HG03196 (cell line): ENCODE results near the gene NTHL1.

Experiments
- ATAC-seq: cut with Tn5 transposase; IDR thresholded peaks from one replicate; pipeline ENCODE4 v1.9.1; 2021; ENCODE audit not compliant: unreplicated experiment

Gene NTHL1

DNA sequence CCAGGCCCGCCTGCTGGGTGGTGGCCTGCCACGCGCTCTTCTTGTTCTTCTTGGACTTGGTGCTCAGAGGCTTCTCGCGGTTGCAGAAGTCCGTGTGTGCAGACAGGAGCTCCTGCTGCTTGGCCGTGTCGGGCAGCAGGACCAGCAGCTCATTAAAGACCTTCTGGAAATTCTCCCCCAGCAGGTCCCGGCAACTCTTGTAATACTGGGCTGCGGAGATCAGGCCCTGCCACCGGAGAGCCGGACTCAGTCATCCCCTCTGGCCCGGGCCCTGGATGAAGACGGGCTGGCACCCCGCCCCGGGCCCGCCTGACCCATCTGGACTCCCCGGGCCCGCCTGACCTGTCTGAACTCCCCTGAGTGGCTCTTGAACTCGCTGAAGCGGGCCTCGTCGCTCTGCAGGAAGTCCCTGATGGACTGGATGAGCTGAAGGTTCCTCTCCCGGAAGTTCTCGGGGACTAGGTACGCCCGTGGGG is 49.2 kb downstream of the NTHL1 start:
- no peak for ATAC-seq

DNA sequence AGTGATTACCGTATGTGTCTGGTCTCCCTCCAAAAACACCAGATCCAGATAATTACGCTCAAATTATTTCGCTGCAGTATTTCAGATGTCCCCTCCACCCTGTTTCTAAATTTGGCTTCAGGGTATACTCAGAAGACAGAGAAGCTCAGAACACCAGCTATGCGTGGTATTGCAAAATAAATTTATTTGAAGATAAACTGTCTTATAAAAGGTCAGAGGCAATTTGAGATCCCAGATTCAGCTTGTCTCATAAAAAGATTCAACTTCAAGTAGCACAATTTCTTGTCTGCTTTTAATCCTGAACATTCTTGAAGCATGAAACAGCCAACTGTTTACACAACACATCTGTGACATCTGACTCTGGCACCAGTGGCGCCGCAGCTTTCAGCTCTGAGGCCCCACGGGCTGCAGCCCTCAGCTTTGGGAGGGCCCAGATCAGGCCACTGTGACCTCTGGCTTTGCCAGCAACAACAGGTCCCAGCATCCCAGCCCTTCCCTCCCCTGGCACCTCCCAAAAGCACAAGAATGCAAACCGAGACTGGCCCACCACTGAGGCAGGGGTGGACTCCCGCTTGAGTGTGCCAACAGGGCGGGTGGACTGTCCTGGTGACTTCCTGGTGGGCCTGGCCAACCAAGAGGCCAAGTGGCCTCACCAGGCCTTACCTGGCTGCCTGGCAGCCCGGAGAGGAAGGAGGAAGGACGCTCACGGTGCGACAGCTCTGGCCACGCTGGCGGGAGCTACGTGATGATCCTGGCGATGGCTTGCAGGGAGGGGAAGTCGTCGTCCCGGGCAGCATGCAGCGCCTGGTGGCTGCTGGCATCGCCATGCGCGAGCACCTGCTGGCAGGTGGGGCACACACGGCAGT is 49.9 kb downstream of the NTHL1 start:
- no peak for ATAC-seq

DNA sequence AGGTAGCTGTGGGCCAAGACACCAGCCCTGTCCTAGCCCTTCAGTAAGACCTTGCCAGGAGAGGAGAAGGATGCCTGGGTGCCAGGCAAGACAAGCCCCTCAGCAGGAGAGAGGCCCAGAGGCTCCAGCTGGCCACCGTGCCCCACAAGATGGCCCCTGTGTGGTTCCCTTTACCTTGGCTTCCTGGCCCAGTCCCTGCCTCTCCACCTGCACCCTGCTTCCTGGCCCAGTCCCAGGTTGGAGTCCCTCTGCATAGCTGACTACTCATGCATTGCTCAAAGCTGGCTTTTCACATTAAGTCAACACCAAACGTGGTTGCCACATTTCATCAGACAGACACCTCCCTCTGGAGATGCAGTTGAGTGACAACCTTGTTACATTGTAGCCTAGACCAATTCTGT is 53.9 kb downstream of the NTHL1 start:
- no peak for ATAC-seq

DNA sequence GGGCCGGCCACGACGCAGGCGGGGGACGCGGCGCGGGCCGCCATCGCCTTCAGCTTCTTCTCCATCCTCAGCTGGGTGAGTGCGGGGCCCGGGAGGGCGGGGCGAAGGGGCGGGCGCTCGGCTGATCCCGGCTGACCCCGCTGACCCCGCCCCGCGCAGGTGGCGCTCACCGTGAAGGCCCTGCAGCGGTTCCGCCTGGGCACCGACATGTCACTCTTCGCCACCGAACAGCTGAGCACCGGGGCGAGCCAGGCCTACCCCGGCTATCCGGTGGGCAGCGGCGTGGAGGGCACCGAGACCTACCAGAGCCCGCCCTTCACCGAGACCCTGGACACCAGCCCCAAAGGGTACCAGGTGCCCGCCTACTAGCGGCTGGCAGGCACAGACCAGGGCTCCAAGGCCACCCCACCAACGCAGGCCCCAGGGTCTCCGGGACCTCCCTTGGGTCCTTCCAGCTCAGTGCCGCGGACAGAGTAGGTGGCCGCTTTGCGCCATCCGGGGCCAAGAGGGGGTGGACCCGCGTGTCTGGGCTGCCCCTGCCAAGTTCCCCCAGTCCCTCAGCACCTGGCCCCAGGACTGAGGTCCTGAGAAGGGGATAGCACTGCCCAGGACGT is 54.8 kb downstream of the NTHL1 start:
- ATAC-seq, result no peak

DNA sequence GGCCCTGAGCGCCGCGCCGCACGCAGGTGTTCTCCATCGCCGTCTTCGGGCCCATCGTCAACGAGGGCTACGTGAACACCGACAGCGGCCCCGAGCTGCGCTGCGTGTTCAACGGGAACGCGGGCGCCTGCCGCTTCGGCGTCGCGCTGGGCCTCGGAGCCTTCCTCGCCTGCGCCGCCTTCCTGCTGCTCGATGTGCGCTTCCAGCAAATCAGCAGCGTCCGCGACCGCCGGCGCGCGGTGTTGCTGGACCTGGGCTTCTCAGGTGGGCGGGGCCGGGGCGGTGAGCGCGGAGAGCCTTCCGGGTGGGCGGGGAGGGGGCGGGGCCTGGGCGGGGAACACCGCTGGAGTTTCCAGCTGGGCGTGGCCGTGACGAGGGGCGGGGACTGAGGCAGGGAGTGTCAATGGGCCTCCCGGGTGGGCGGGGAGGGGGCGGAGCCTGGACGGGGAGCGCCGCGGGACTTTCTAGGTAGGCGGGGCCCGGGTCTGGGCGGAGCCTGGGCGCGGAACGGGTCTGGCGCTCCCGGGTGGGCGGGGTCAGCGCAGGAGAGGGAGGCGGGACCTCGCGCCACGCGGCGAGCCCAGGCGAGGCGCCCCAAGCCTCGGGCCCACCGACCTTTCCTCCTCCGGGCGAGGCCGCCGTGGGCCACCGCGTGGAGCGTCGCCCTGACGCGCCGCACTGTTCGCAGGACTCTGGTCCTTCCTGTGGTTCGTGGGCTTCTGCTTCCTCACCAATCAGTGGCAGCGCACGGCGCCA is 55.5 kb downstream of the NTHL1 start:
- ATAC-seq, result peak; percentile 42

DNA sequence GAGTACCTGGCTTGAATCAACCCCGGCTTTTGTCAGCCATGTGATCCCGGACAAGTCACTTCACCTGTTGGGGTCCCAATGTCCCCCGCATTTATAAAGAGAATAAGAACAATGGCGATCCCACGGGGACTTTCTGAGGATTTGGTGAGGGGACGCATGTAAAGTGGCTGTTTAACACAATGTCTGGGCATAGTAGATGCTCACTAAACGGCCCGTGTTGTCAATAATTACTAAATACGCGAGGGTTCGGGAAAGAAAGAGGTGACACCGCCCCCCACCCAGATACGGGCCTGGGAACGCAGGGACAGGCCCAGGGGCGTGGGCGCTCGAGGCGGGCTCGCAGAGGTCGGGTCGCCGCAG is 56.1 kb downstream of the NTHL1 start:
- ATAC-seq, result no peak

DNA sequence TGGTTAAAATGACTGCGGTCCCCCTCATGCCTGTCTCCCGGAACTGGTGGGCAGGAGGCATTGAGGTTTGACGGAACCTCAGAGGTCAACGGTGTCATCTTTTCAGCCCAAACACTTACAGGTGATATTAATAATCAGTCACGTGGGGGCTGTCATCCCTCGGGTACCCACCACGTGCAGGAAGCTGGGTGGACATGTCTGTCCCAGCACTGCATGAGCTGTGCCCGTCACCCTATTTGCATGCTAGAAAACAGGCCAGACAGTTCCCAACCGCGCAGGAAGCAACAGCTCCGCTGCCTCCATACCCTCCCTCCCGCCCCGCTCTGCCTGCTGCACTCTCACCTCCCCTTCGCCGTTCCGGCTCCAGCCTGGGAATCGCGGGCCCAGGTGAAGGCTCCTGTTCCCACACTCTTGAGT is 56.5 kb downstream of the NTHL1 start:
- peak; percentile 34 for ATAC-seq

DNA sequence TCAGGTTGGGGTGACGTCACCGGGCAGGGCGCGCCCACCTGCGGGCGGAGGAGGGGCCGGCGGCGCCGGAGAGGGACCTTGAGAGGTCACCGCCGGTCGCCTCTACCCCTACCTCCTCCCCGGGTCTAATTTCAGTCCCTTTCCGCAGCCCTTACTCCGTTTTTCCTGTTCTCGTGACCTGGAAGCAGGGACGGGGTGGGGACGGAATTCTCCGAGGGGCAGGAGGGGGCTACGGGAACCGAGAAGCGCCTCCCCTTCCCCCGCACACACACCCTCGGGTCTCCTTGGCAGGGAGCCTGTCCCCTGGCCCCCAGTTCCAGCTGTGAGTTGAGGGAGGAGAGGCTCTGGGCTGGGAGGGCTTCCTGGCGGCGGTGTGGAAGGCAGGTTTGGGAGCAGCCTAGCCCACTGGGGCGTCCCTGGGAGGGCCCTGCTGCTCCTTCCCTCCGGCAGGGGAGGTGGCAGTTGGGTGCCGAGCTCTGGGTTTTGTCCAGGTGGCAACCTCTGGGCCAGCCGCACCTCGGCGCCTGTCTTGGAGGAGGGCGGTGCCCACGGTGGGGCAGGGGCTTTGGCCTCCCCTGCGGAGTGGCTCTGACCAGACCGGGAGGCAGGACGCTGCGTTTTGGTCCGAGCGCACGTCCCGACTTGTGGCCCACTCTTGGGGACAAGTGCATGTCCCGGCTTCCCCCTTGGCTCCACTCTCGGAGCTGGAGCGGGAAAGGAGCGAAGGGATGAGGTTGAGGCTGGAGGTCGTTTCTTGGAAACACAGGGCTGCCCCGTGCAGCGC is 57.1 kb downstream of the NTHL1 start:
- no peak for ATAC-seq

DNA sequence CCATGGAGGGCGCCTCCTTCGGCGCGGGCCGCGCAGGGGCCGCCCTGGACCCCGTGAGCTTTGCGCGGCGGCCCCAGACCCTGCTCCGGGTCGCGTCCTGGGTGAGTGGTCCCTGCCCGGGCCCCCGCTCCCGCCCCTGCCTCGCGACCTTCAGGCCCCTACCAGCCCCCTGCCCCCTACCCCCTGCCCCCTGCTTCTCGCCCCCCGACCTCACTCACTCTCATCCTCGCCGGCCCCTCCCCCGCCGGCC is 57.6 kb downstream of the NTHL1 start:
- ATAC-seq, result no peak
